NCI-H2227 (cell line): ENCODE data around the gene EIF4G3.
"Not testable (repeated sequence)": the region's sequence is repeated elsewhere in the genome, so short reads cannot be mapped to it uniquely, and the experiment has no call there.

Source experiments
- DNase-seq: peaks from one replicate; lab custom pipeline; 2025; ENCODE audit not compliant: unreplicated experiment; lab: John Stamatoyannopoulos, UW

EIF4G3 gene

GRCh38 chr1:21114431-21114830 is 62.3 kb downstream of the EIF4G3 start:
- no peak for DNase-seq

- DNase-seq = no peak
Observed at GRCh38 chr1:21110163-21110562, 66.5 kb downstream of the EIF4G3 start.

GRCh38 chr1:21106709-21107108 is 70.0 kb downstream of the EIF4G3 start:
- no peak for DNase-seq

- DNase-seq = no peak
Observed at GRCh38 chr1:21106238-21106637, 70.5 kb downstream of the EIF4G3 start.

- DNase-seq = no peak
Observed at GRCh38 chr1:21105807-21106206, 70.9 kb downstream of the EIF4G3 start.

- DNase-seq = no peak
Observed at GRCh38 chr1:21104683-21105082, 72.0 kb downstream of the EIF4G3 start.

GRCh38 chr1:21100481-21100921 is 76.2 kb downstream of the EIF4G3 start:
- no peak for DNase-seq

- DNase-seq = no peak
Observed at GRCh38 chr1:21099869-21100131, 76.9 kb downstream of the EIF4G3 start.

GRCh38 chr1:21099034-21099868 is 77.4 kb downstream of the EIF4G3 start:
- DNase-seq = no peak

- DNase-seq = no peak
Observed at GRCh38 chr1:21098186-21098915, 78.3 kb downstream of the EIF4G3 start.

GRCh38 chr1:21097729-21098128 is 79.0 kb downstream of the EIF4G3 start:
- DNase-seq = no peak

GRCh38 chr1:21095976-21096375 is 80.7 kb downstream of the EIF4G3 start:
- DNase-seq = no peak

- not testable (repeated sequence) for DNase-seq
Observed at GRCh38 chr1:21094282-21094681, 82.4 kb downstream of the EIF4G3 start.

- DNase-seq = not testable (repeated sequence)
Observed at GRCh38 chr1:21093271-21093958, 83.3 kb downstream of the EIF4G3 start.

GRCh38 chr1:21092545-21092944 is 84.2 kb downstream of the EIF4G3 start:
- not testable (repeated sequence) for DNase-seq

- DNase-seq = not testable (repeated sequence)
Observed at GRCh38 chr1:21091053-21091690, 85.5 kb downstream of the EIF4G3 start.

GRCh38 chr1:21090463-21090862 is 86.2 kb downstream of the EIF4G3 start:
- DNase-seq = no peak

- no peak for DNase-seq
Observed at GRCh38 chr1:21089731-21090130, 87.0 kb downstream of the EIF4G3 start.

GRCh38 chr1:21089299-21089698 is 87.4 kb downstream of the EIF4G3 start:
- DNase-seq = no peak

GRCh38 chr1:21084111-21084810 is 92.4 kb downstream of the EIF4G3 start:
- DNase-seq = no peak

- DNase-seq = no peak
Observed at GRCh38 chr1:21082073-21082472, 94.6 kb downstream of the EIF4G3 start.
